HK-2 (cell line): ENCODE data around the gene SMIM20.

Experiments used
- DNase-seq: peaks from one replicate; pipeline ENCODE4 v3.0.0-alpha.2; 2018; ENCODE audit not compliant: unreplicated experiment

The SMIM20 gene

DNA sequence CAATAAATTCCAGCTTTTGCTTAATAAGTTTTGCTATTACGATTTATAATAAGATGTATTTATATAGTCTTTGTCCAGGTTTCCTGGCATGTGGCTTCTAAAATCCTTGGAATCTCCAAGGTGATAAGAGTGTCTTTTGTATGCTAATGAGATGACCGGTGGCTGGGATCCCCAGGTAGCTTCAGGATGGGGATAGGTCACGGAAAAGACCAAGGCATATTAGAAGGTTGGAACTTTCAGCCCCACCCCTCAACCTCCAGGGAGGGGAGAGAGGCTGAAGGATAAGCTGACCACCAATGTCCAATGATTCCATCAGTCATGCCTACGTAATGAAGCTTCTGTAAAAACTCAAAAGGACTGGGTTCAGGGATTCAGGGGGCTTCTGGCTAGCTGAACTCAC lies 41.7 kb downstream of the SMIM20 start:
- no peak for DNase-seq

DNA sequence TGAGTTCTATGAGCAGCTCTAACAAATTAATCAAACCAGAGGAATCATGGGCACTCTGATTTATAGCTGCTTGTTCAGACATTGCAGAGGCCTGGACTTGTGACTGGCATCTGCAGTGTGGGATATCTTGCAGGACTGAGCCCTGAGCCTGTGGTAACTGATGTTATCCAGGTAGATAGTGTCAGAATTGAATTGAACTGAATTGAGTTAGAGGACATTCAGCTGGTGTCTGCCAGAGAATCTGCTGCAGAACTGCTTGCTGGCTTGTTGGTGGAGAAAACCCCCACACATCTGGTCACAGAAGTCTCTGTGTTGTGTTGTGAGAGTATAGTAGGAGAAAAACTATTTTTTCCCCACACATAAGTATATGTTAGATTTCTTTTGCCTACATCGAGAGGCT lies 42.2 kb downstream of the SMIM20 start:
- no peak for DNase-seq

DNA sequence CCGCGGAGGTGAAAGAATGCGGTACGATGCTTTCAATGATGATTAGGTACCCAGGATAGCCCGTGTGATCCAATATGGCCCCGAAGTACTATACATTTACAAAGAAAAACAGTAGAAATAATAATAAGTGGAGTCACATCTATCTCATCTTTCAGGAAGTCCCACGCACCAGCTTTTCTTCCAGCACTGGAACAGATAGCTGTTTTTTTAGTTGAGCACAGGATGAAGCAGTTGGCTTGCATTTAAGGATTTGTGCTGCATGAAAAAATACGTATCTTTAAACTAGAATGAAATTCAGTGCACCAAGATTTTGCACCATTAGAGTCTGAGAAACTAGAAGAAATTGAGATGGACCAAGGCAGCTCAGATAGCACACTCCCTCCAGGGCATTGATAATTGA lies 44.1 kb downstream of the SMIM20 start:
- no peak for DNase-seq

DNA sequence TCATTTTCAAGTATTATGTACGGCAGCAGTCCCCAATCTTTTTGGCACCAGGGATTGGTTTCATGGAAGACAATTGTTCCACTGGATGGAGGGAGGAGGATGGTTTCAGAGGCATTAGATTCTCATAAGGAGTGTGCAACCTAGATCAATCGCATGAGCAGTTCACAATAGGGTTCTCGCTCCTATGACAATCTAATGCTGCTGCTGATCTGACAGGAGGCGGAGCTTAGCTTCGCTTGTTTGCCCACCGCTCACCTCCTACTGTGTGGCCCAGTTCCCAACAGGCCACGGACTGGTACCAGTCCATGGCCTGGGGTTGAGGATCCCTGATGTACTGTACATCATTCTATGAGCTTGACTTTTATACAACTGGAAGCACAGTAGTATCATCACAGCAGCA lies 48.4 kb downstream of the SMIM20 start:
- DNase-seq = no peak

DNA sequence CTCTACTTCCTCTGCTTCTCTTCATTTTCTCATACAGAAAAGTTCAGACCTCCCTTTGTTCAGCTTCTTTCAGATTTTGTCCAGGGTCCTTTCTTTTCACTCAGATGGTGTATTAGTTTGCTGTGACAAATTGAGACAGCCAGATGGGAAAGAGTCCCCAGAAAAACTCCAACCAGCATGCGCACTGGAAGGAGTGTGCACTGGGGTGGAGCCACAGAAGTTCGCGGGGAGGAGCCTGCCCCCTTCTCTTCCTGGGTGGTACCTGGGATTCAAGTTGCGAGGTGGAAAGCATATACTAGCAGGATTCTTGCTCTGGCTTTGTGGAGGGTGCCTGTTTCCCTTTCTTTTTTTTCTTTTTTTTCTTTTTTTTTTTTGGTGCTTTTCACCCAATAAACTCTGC lies 51.6 kb downstream of the SMIM20 start:
- DNase-seq = no peak

DNA sequence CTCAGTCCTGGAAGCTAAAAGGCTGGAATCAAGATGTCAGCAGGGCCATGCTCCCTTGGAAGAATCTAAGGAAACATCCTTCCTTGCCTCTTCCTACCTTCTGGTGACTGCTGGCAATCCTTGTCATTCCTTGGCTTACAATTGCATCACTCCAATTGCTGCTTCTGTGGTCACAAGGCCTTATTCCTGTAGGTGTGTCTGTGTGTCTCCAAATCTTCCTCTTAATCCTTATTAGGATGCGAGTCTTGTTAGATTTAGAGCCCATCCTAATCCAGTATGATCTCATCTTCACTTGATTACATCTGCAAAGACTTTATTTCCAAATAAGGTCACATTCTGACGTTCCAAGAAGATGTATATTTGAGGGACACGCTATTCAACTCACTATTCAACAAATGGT lies 52.2 kb downstream of the SMIM20 start:
- no peak for DNase-seq

DNA sequence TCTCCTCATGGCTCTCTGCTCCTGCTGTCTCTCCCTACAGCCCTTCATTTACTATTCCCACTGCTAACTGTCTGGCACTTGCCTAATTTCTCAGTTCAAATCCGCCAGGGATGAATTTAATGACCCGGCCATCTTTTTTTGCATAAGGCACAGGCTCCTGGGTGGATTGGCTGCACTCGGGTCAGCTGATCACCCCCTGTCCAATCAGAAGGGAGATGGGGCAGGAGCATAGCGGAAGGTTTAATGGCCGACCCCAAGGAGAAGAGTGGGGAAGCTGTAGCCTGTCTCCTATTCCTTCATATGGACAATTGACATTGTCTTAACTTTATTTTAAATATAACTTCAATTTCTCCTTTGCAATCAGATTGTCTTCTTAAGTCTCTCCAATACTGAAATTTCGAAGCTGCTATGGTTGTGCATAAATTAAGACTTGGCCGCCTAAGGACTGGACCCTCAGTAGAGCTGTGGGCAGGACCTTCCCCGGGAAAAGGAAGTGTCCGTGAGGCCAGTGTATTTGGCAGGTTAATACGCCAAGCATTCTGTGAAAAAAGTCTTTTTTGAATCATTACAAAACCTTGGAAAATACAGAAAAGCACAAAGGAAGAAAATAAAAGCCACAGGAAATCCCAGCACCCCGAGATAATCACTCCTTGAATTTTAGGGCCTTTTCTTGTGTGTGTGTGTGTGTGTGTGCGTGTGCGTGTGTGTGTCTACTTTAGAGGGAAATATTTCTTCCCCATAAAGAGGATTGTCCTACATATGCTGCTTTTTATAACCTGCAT lies 55.5 kb downstream of the SMIM20 start:
- no peak for DNase-seq

DNA sequence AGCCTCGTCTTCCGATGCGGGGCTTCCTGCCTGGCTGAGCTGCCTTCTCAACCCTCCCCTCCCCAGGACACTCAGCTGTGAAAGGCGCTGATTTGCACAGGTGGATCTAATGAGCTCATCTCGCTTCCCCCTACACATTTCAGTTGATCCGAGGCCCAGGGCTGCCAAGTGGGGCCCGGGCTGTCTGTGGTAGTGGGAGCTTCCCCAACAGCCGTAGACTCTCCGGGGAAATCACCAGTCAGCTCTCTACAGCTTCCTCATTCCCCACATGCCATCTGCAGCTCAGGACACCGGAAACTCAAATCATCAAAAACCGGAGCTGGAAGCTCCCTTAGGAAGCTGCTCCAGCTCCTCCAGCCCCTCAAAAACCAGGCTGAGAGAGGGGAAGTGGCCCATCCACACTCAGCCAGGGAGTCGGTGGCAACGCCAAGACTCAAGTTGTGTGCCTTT lies 56.2 kb downstream of the SMIM20 start:
- DNase-seq = peak; percentile 14

DNA sequence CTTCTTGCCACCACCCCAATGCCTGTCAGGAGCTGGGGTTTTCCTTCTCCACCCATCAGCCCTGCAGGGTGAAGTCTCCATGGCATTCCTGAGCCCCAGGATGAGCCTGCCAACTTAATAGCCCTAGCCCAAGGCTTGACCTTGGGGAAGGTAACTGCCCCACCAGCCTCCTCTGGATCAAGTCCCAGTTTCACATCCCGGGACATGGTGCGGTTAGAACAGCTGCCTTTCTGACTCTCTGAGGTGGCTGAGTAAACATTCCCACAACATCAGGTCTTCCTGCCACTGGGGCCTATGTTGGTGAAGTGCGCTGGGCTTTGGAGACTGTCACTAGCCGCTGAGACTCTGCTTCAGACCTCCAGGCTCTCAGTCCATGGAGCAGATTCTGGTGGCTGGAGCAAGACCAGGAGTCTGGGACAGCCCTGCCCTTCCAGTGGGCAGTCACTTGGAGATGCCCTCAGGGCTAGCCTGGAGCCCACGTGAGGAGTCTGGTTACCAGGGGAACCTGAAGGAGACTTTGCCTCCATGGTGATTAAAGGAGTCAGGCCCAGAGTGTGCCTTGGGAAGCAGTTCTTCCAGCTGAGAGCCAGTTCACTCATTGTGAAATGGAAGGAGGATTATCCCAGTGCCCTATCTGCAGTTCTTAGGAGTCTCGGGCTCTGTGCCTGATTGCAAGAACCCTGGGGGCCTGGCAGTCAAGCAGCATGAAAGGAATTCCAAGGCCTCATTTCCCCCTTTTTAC lies 56.8 kb downstream of the SMIM20 start:
- DNase-seq = no peak

DNA sequence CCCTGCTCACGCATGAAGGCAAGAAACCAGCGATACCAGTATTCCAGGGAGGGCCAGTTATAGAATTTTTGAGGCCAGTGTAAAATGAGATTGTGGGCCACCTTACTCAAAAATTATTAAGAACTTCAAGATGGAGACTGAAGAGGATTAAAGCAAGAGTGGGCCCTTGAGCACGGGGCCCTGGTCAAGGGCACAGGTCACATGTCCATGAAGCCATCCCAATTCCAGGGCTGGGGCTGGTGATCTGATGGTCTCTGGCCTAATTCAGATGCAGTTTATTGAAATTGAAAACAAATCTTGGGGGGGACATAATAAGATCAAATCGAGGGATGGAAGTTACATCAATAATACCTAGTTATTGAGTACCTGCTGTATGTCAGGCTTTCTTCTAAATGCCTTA lies 58.3 kb downstream of the SMIM20 start:
- no peak for DNase-seq

DNA sequence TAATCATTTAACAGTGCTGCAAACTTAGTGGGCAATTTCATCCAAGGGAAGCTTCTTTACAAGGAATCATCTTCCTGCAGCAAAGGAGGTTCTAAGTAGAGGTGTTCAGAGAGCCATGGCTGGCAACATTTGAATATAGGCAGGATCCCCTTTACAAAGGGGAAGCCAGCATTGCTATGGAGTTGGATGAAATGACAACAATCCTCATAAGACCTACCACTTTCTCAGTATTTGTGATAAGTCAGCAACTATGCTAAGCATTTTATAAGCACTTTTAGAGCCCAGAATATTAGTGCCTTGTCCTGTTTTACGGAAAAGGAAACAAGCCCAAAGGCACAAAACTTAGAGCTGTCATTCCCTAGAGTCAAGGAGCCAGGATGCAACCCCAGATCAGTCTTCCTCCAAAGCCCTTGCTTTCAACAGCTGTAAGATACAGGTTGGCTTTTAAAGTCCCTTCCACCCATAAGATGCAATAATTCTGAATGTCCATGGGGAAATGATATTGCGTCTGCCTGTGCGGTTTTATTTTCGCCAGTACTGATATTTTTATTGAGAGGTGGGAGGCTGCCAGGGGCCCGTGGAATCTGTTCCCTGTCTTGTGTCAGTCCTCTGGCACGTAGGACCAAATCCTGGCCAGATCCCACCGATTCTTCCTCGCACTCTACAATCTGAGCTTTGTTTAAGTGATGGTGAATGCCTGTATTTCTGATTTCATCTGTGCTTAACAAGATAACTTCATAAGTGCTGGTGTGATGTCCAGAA lies 59.1 kb downstream of the SMIM20 start:
- no peak for DNase-seq

DNA sequence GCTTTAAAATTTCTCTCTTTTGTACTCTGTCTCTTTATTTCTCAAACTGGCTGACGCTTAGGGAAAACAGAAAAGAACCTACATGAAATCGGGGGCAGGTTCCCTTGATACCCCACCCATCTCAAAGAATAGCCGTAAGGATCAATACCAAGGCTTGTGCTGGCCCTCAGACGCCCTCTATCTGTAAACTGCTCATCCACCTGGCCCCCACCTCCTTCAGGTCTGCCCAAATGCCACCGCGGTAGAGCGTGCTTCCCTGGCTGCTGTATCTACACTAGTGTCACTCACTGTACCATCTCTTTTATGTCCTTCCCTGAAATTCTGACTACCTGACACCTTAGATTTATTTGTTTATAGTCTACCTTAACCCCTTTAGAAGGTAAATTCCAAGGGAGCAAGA lies 62.8 kb downstream of the SMIM20 start:
- DNase-seq = no peak

DNA sequence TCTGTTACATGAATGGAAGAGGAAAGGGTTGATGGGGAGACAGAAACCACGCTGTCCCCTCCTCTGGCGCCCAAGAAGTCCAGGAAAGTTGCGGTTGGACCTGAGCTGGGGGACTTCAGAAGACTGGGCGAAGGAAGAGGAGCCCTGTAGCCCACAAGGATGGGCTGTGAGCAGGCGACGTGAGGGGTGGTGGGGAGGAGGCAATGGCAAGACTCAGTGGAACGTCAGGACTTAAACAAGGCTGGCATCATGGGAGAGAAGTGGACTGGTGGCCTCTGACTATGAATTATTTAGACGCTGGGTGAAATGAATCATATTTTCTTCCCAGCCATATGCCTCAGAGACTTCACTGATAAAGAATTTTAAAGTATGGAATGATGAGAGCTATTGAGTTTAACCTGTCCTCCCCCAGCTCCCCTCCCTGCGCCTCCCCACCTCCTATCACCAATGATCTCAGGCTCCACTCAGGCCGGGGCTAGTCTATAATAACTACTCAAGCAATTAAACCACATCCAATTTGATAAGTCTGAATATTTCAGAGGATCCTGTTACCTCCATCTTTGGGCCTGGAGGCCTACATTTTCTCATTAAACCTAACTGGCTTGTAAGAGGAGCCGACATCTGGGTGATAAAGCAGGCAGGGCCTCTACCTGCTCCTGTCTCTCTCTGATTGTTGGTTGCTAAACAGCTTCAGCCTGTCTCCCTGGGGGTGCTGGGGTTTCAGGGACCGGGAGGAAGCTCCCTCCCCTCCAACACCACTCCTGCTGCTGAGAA lies 63.6 kb downstream of the SMIM20 start:
- DNase-seq = no peak

DNA sequence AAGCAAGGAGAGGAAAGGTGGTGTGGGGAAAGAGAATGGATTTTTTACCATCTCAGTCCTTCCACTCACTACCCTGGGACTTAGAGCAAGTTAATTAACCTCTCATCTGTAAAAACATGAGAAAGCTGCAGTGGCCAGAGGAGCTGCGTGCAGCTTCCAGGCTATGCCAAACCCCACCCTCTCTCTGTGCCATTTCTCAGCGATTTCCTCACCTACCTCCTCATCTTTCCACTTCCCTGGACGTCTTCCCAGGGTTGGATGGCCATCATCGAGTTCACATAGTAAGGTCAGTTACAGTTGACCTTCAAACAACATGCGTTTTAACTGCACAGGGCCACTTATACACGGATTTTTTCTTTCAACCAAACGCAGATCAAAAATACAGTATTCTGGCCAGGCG lies 64.3 kb downstream of the SMIM20 start:
- no peak for DNase-seq
